Activated CD4-positive, alpha-beta T cell treated with anti-CD3 and anti-CD28 coated beads, Interleukin-2, amount 50 U/mL, for 4 hours (primary cell): ENCODE results near the gene VSTM2L.

Experiments used
- DNase-seq, 2 experiments: peaks; one replicate each; pipeline ENCODE4 v3.0.0-alpha.2; 2020

The VSTM2L gene

DNA sequence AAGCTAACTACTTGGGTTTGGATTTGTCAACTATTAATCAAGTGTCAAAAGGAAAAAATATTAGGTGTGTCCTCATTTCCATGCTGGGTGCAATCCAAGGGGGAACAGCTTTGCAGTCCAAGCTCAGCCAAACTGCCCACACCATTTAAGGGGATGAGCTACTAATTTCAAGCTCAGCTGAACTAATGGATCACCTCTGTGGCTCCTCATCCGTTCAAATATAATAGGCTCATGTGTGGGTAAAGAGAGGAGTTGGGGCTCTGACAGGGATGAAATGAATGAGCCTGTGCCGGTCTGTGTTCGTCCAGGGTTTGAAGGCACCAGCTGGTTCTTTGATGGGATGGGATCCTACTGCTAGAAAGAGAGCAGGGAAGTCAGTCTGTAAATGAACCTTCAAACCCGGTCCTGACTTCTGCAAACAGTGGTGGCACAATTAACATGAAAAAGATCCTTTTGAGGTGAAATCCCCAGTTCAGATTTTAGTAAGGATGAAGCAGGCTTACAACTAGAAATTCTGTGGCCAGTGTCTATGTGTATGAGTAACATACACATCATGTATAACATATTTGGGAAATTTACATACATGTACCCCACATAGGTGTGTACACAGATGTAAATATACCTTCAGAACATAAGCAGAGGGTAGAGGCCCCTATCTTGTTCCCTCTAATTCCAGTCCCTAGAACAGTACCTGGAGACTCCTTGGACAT, 88.4 kb downstream of the VSTM2L start:
- no peak for DNase-seq

DNA sequence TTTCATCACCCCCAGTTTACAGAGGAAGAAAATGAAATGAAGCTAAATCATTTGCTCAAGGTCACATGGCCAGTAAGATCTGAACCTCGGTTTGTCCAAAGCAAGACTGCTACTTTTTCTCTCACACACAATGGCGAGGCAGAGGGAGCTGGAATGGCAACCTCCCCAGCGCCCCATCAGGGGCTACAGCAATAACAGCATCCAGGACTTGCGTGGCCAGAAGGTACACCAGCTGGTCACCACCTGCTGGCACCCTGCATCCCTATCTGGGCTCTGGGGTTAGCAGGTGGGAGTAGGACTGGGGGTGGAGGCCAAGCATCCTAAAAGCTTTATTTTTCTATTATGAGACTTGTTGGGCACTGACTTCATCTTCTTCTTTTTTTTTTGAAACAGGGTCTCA, 89.0 kb downstream of the VSTM2L start:
- DNase-seq: no peak

DNA sequence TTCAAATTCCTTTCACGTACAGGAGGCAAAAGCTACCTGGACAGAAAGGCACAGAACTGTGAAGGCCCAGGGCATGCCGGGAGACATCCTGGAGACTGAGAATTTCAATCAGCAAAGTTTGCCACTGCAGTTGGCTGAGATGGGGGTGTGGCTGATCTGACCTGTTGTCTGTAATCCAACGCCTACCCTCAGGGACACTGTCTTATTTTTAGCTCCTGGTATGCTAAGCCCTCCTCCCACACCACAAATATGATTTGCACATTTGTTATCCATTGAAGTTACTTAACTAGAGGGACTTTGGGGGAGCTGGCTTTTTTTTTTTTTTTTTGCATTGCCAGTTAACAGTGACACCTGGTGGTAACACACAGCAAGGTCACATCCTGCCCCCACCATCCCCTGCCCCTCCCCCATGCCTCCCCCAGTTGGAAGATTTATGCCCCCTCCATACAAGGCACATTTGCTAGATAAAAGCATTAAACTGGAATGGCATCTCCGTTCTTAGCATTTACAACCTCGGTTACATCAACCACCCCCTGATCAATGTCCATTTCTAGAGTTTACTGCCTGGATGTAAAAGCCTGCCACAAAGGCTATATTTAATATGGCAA, 90.0 kb downstream of the VSTM2L start:
- DNase-seq: no peak

DNA sequence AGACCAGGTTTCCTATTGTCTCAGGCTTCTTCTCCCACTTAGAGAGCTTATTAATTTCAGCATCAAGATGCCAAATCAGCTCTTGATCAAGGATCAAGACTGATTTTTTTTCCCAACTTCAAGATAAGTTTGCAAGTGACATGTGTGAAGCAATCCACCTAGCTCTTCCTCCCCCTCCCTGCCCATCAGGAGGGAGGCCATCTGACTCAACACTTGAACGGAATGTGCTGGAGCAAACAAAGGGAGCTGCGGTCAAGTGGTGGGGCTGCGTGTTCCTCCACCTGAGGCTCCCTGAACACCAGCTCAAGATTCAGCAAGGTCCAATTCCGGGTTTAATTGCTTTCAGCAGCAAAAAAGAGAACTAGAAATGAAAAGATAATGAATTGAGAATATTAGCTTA, 91.6 kb downstream of the VSTM2L start:
- no peak for DNase-seq
